BE2C (cell line): ENCODE data around the gene PTGR1.

Experiments
- DNase-seq: peaks from one replicate; pipeline ENCODE4 v3.0.0-alpha.2; 2020
- H3K27me3 ChIP-seq: fragments of 250-450 bp; sonication (Bioruptor Pico); 2 replicates; pipeline ENCODE4 v1.5.1; 2020; ENCODE audit warnings: mild to moderate bottlenecking
- H3K36me3 ChIP-seq: fragments of 250-450 bp; sonication (Bioruptor Pico); 2 replicates; pipeline ENCODE4 v1.5.1; 2020; ENCODE audit warnings: mild to moderate bottlenecking
- H3K4me1 ChIP-seq: fragments of 250-450 bp; sonication (Bioruptor Pico); 2 replicates; pipeline ENCODE4 v1.5.1; 2020
- H3K4me3 ChIP-seq: 2 replicates; pipeline ENCODE4 v1.5.1; 2011; ENCODE audit warnings: low read depth, low read length
- H3K9me3 ChIP-seq: fragments of 250-450 bp; sonication (Bioruptor Pico); 2 replicates; pipeline ENCODE4 v1.5.1; 2020
- TF ChIP-seq, protein P1 (sequence below): IDR thresholded peaks from 2 replicates; pipeline ENCODE4 v1.5.1; 2012; ENCODE audit warnings: mild to moderate bottlenecking, low read depth, low read length

PTGR1 gene

DNA sequence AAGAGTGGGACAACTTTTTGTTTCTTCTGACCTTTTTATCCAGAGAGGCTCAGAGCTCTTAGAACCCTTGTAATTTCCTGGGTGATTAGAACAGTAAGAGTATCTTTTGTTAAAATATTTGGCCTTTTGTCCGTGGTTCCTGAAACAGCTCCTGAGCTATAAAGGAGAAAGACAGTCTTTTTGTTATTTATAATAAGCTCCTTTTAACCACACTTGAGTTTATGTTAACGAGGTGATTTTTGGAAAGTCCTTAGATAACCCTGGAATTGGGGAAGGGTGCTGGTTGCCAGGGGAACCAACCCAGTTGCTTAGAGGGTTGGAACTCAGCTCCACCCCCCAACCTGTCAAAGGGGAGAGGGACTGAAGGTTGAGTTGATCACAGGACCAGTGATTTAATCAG lies 69.7 kb downstream of the PTGR1 start:
- no peaks in the 10 kb centered on the region for H3K9me3 ChIP-seq
- no peaks in the 10 kb centered on the region for H3K4me1 ChIP-seq
- H3K4me3 ChIP-seq = no peak overlapping the region
- no peak for DNase-seq
- H3K36me3 ChIP-seq = peaks cover 8% of the 10 kb centered on the region
- H3K27me3 ChIP-seq = no peaks in the 10 kb centered on the region
- TF ChIP-seq, protein P1, sequence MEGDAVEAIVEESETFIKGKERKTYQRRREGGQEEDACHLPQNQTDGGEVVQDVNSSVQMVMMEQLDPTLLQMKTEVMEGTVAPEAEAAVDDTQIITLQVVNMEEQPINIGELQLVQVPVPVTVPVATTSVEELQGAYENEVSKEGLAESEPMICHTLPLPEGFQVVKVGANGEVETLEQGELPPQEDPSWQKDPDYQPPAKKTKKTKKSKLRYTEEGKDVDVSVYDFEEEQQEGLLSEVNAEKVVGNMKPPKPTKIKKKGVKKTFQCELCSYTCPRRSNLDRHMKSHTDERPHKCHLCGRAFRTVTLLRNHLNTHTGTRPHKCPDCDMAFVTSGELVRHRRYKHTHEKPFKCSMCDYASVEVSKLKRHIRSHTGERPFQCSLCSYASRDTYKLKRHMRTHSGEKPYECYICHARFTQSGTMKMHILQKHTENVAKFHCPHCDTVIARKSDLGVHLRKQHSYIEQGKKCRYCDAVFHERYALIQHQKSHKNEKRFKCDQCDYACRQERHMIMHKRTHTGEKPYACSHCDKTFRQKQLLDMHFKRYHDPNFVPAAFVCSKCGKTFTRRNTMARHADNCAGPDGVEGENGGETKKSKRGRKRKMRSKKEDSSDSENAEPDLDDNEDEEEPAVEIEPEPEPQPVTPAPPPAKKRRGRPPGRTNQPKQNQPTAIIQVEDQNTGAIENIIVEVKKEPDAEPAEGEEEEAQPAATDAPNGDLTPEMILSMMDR = no peak

DNA sequence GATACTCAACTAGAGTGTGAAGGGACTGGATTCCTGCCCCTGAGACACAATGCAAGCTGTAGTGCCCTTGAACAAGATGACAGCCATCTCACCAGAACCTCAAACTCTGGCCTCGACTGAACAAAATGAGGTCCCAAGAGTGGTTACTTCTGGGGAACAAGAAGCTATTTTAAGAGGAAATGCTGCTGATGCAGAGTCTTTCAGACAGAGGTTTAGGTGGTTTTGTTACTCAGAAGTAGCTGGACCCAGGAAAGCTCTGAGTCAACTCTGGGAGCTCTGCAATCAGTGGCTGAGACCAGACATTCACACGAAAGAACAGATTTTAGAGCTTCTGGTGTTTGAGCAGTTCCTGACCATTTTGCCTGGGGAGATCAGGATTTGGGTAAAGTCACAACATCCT lies 72.1 kb downstream of the PTGR1 start:
- Histone ChIP-seq H3K4me3 (no peak overlapping the region), H3K36me3 (peaks cover 8% of the 10 kb centered on the region), H3K27me3 (no peaks in the 10 kb centered on the region), H3K9me3 (no peaks in the 10 kb centered on the region), H3K4me1 (no peaks in the 10 kb centered on the region)
- TF ChIP-seq, protein P1 = no peak
- no peak for DNase-seq

DNA sequence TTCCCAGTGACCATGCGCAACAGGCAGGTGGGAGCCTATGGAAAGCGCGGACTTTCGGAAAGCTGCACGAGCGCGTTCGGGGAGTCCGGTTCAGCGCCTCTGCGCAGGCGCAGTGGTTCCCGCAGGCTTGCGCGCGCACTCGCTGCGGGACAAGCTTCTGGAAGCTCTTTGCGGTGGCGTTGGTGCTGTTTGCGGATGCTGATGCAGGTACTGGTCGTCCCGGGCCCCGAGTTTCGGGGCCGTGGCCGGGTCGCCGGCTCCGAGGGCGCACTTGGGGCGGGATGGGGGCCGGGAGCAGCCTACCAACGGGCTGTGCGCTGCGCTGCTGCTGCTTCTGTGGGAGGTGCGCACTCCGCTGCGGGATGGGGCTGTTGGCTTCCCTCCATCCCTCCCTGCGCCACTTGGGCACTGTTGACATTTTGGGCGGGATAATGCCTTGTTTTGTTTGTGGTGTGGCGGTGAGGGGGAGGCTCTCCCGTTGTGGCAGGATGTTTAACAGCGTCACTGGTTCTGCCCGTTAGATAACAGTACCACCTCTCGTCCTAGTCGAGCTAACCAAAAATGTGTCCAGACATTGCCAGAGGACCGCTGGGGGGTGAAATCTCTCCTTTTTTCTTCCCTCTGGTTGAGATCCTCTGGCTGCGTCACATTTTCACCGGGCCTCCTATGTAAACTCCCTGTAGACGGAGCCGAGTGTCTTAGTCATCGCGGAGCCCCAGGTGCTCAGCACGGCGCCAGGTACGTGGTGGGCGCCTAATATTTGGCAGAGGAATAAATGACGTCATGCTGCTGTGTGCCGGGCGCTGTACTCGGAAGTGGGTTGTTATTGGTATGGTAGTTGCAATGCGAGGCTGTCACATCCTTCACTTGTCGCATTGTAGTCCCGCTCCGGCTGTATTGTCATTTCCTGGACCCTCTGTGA lies 74.1 kb downstream of the PTGR1 start, which contains the start of gene ZNF483:
TSS of gene ZNF483 (plus strand) at position 124 of the 922 bp plus-strand sequence. CDS start 2,217 bp downstream, outside the sequence.
- no peaks in the 10 kb centered on the region for H3K9me3 ChIP-seq
- H3K4me1 ChIP-seq = no peaks in the 10 kb centered on the region
- TF ChIP-seq, protein P1 = no peak
- peaks cover 8% of the 10 kb centered on the region for H3K36me3 ChIP-seq
- DNase-seq = peak; percentile 91
- H3K27me3 ChIP-seq = no peaks in the 10 kb centered on the region
- H3K4me3 ChIP-seq = peak within 1 kb of the TSS; percentile 94

DNA sequence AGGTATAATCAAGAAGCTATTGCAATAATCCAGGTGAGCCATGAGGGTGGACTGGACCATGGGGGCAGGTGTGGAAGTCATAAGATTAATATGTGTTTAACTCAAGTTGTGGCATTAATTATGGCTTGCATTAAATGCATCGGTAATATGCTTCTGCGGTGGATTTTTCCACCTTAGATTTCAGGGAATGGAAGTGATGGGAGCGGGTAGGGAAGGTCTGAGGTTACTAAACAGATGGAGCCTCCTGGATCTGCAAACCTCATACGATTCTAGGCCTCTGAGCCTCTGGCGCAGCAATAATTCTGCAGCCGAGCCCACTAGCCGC lies 74.8 kb downstream of the PTGR1 start:
- H3K9me3 ChIP-seq = no peaks in the 10 kb centered on the region
- DNase-seq = no peak
- no peaks in the 10 kb centered on the region for H3K4me1 ChIP-seq
- no peaks in the 10 kb centered on the region for H3K27me3 ChIP-seq
- peaks cover 8% of the 10 kb centered on the region for H3K36me3 ChIP-seq
- TF ChIP-seq, protein P1 = no peak
- H3K4me3 ChIP-seq = peak overlapping the region; percentile 94

DNA sequence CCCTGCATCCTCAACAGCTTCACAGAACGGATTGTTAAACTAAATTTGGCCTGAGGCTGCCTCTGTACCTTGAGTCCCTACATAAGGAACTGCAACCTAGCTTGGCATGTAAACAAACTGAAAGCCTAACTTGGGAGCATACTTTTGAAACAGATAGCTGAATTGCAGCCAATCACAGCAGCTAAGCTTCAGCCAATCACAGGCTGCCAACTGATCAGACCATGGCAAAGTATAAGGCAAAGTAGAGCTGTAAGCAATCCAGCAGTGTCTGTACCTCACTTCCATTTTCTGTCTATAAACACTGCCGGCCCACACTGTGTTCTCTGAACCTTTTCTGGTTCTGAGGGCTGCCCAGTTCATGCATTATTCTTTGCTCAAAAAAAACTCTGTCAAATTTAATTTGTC lies 83.4 kb downstream of the PTGR1 start:
- H3K27me3 ChIP-seq = no peaks in the 10 kb centered on the region
- H3K36me3 ChIP-seq = no peaks in the 10 kb centered on the region
- peak; percentile 12 for DNase-seq
- H3K4me1 ChIP-seq = no peaks in the 10 kb centered on the region
- no peak overlapping the region for H3K4me3 ChIP-seq
- no peaks in the 10 kb centered on the region; the same call in 1 of the 2 replicates for H3K9me3 ChIP-seq
- TF ChIP-seq, protein P1 = no peak

DNA sequence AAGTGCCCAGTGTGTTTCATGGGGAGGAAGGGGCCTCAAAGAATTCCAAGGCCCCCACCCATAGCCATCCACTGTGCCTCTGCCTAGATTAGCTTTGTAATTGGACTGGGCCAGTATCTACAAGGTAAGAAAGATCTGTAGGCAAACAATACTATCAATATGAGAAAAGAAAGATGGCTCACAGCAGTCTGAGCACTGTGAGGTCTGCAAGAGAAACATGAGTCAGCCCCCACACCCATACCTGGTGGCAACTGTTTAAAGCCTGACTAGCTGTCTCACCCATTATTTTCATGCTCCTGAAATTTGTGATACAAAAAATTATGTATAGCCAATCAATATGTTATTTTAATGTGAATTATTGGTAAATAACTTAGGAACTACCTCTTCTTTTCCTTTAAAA lies 84.5 kb downstream of the PTGR1 start:
- no peak overlapping the region for H3K4me3 ChIP-seq
- H3K9me3 ChIP-seq = no peaks in the 10 kb centered on the region; the same call in 1 of the 2 replicates
- TF ChIP-seq, protein P1 = no peak
- no peaks in the 10 kb centered on the region for H3K27me3 ChIP-seq
- H3K36me3 ChIP-seq = no peaks in the 10 kb centered on the region
- H3K4me1 ChIP-seq = no peaks in the 10 kb centered on the region
- no peak for DNase-seq
